ENCODE data around the gene PLAC1.

Gene PLAC1

GRCh38 chrX:134684956-134685355 is 26.7 kb upstream of the PLAC1 start:
- no peak for TF ChIP-seq RAD21 (IDR thresholded peaks at IDR 0.05; ENCODE audit: low read depth)
- TF ChIP-seq REST (IDR thresholded peaks at IDR 0.05; ENCODE audit: low read depth), result no peak
- no peak for TF ChIP-seq CREB1 (IDR thresholded peaks at IDR 0.05; ENCODE audit: low read depth)
- no peak for TF ChIP-seq NFIC (IDR thresholded peaks at IDR 0.05)
- no peak for TF ChIP-seq EP300 (IDR thresholded peaks at IDR 0.05; ENCODE audit: borderline replicate concordance)
- TF ChIP-seq TEAD4 (IDR thresholded peaks at IDR 0.05), result no peak
- TF ChIP-seq ZBTB7A (IDR thresholded peaks at IDR 0.05; ENCODE audit: low read depth), result no peak
- no peak for TF ChIP-seq TAF1 (IDR thresholded peaks at IDR 0.05; ENCODE audit: low read depth)
- no peak for TF ChIP-seq FOXM1 (IDR thresholded peaks at IDR 0.05; ENCODE audit: borderline replicate concordance, low read depth)
- TF ChIP-seq TCF12 (IDR thresholded peaks at IDR 0.05; ENCODE audit: low read depth), result no peak
- TF ChIP-seq CEBPB (IDR thresholded peaks at IDR 0.05), result no peak
- TF ChIP-seq EGR1 (IDR thresholded peaks at IDR 0.05), result no peak
- no peak for TF ChIP-seq MAX (IDR thresholded peaks at IDR 0.05)
- no peak for TF ChIP-seq YY1 (IDR thresholded peaks at IDR 0.05; ENCODE audit: low read depth)

- no peak for TF ChIP-seq EGR1 (IDR thresholded peaks at IDR 0.05)
- TF ChIP-seq TCF12 (IDR thresholded peaks at IDR 0.05; ENCODE audit: low read depth), result no peak
- no peak for TF ChIP-seq MAX (IDR thresholded peaks at IDR 0.05)
- no peak for TF ChIP-seq USF1 (IDR thresholded peaks at IDR 0.05)
- no peak for TF ChIP-seq YY1 (IDR thresholded peaks at IDR 0.05; ENCODE audit: low read depth)
- TF ChIP-seq TEAD4 (IDR thresholded peaks at IDR 0.05), result no peak
- TF ChIP-seq RAD21 (IDR thresholded peaks at IDR 0.05; ENCODE audit: low read depth), result no peak
- no peak for TF ChIP-seq CEBPB (IDR thresholded peaks at IDR 0.05)
- no peak for TF ChIP-seq FOXM1 (IDR thresholded peaks at IDR 0.05; ENCODE audit: borderline replicate concordance, low read depth)
- TF ChIP-seq TAF1 (IDR thresholded peaks at IDR 0.05; ENCODE audit: low read depth), result no peak
- no peak for TF ChIP-seq CREB1 (IDR thresholded peaks at IDR 0.05; ENCODE audit: low read depth)
- TF ChIP-seq ZBTB7A (IDR thresholded peaks at IDR 0.05; ENCODE audit: low read depth), result no peak
- no peak for TF ChIP-seq EP300 (IDR thresholded peaks at IDR 0.05; ENCODE audit: borderline replicate concordance)
- TF ChIP-seq REST (IDR thresholded peaks at IDR 0.05; ENCODE audit: low read depth), result no peak
- no peak for TF ChIP-seq NFIC (IDR thresholded peaks at IDR 0.05)
Observed at GRCh38 chrX:134683351-134684005, 25.2 kb upstream of the PLAC1 start.

GRCh38 chrX:134682081-134682480 is 23.8 kb upstream of the PLAC1 start:
- no peak for TF ChIP-seq TEAD4 (IDR thresholded peaks at IDR 0.05)
- no peak for TF ChIP-seq TAF1 (IDR thresholded peaks at IDR 0.05; ENCODE audit: low read depth)
- no peak for TF ChIP-seq YY1 (IDR thresholded peaks at IDR 0.05; ENCODE audit: low read depth)
- TF ChIP-seq EGR1 (IDR thresholded peaks at IDR 0.05), result no peak
- no peak for TF ChIP-seq CEBPB (IDR thresholded peaks at IDR 0.05)
- TF ChIP-seq RAD21 (IDR thresholded peaks at IDR 0.05; ENCODE audit: low read depth), result no peak
- no peak for TF ChIP-seq USF1 (IDR thresholded peaks at IDR 0.05)
- TF ChIP-seq NFIC (IDR thresholded peaks at IDR 0.05), result no peak
- TF ChIP-seq TCF12 (IDR thresholded peaks at IDR 0.05; ENCODE audit: low read depth), result no peak
- TF ChIP-seq FOXM1 (IDR thresholded peaks at IDR 0.05; ENCODE audit: borderline replicate concordance, low read depth), result no peak
- no peak for TF ChIP-seq MAX (IDR thresholded peaks at IDR 0.05)
- no peak for TF ChIP-seq ZBTB7A (IDR thresholded peaks at IDR 0.05; ENCODE audit: low read depth)

GRCh38 chrX:134679644-134680043 is 21.4 kb upstream of the PLAC1 start:
- TF ChIP-seq EGR1 (IDR thresholded peaks at IDR 0.05) (no peak), NFIC (IDR thresholded peaks at IDR 0.05) (no peak), TCF12 (IDR thresholded peaks at IDR 0.05; ENCODE audit: low read depth) (no peak), CEBPB (IDR thresholded peaks at IDR 0.05) (no peak), REST (IDR thresholded peaks at IDR 0.05; ENCODE audit: low read depth) (no peak), RAD21 (IDR thresholded peaks at IDR 0.05; ENCODE audit: low read depth) (no peak), ZBTB7A (IDR thresholded peaks at IDR 0.05; ENCODE audit: low read depth) (no peak), USF1 (IDR thresholded peaks at IDR 0.05) (no peak), EP300 (IDR thresholded peaks at IDR 0.05; ENCODE audit: borderline replicate concordance) (no peak), YY1 (IDR thresholded peaks at IDR 0.05; ENCODE audit: low read depth) (no peak), FOXM1 (IDR thresholded peaks at IDR 0.05; ENCODE audit: borderline replicate concordance, low read depth) (no peak), TEAD4 (IDR thresholded peaks at IDR 0.05) (no peak), TAF1 (IDR thresholded peaks at IDR 0.05; ENCODE audit: low read depth) (no peak), CREB1 (IDR thresholded peaks at IDR 0.05; ENCODE audit: low read depth) (no peak), MAX (IDR thresholded peaks at IDR 0.05) (no peak)

All from Ishikawa (cell line).